GM13977 (cell line): ENCODE measurements around the gene DCK.

Experiments used
- DNase-seq: peaks from one replicate; pipeline ENCODE4 v3.0.0; 2012; ENCODE audit warnings: low spot score
- CTCF ChIP-seq: IDR thresholded peaks from 2 replicates; pipeline ENCODE4 v1.5.1; 2012; ENCODE audit warnings: mild to moderate bottlenecking, control low read depth; ENCODE audit not compliant: insufficient read depth; ENCODE audit errors: extremely low read depth, missing control alignments
- in situ Hi-C: fragments of 300-500 bp; cut with MboI; formaldehyde crosslinking; loops from one replicate; pipeline ENCODE4 v1.12.0; 2022; ENCODE audit warnings: low sequenced_read_pairs, low pct_unique_long_range_greater_than_20kb, mixed read lengths, inconsistent platforms; ENCODE audit not compliant: unreplicated experiment

DCK gene

GRCh38 chr4:70993181-70994068 lies at the start of gene DCK:
Gene DCK (plus strand): TSS chr4:70993649. CDS start chr4:70993836, 187 bp downstream.
- no peak for TF ChIP-seq CTCF
- in situ Hi-C loops: no loop called here
- peak; percentile 95 for DNase-seq

- DNase-seq: no peak
- no peak for TF ChIP-seq CTCF
- in situ Hi-C loops: no loop called here
Observed at GRCh38 chr4:70945046-70945445, 48.4 kb upstream of the DCK start.

- no peak for TF ChIP-seq CTCF
- in situ Hi-C loops: no loop called here
- no peak for DNase-seq
Observed at GRCh38 chr4:70945452-70946055, 47.9 kb upstream of the DCK start.

GRCh38 chr4:70946939-70947338 lies 46.5 kb upstream of the DCK start:
- in situ Hi-C loops: no loop called here
- no peak for TF ChIP-seq CTCF
- no peak for DNase-seq

DNA sequence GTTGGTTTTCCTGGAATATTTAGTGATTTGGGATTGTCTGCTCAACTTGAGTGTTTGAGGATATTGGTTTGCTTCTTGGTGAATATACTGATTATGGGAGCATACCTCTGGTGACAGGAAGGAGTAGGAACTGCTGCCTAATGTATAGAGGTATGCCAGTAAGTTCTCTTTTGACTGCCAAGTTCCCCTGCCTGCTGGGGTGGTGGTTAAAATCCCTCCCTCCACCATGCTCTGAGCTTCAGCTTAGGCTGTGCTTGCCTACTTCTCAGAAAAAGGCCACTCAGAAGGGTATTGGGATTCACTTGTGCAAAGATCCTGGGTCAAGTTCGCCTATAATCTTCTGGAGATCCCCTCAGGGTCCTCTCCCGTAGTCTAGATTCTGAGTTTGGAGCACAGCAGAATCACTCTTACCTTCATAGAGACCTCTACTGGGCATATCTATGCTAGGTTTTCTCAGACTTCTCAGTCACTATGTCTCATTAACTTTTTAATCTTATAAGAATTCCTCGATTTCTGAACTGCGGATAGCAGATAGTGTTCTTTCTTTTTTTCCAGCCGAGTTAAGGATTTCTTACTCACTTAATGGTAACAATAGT lies 44.7 kb upstream of the DCK start:
- in situ Hi-C loops: no loop called here
- peak; percentile 43 for TF ChIP-seq CTCF
- DNase-seq: peak; percentile 37

- DNase-seq: no peak
- no peak for TF ChIP-seq CTCF
- in situ Hi-C loops: no loop called here
Observed at GRCh38 chr4:70954032-70954431, 39.4 kb upstream of the DCK start.
